ENCODE data around the gene OSER1. TPM values are rescaled to one million over a fixed set of nuclear protein-coding genes. Genes with fewer than 3 reads are reported as not detected.

OSER1 gene
- total RNA-seq, 1 experiment from 2014 or later, result 35.7 TPM

DNA sequence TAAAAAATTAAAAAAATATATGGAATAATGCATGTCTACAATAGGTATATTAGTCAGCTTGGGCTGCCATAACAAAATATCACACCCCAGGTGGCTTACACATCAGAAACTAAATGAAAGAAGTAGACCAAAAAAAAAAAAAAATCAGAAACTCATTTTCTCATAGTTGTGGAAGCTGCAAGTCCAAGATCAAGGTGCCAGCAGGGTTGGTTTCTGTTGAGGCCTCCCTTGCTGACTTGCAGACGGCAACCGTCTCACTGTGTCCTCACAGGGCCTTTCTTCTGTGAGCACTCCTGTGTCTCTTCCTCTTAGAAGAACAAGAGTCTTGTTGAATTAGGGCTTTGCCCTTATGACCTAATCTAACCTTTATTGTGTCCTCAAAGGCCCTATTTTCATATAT, 25.1 kb upstream of the OSER1 start:
- no peak overlapping the region for H2AFZ ChIP-seq (ENCODE audit: low read length)
- no peak overlapping the region for H4K5ac ChIP-seq (ENCODE audit: insufficient read length, low read depth, low read length)
- no CpG with 5 or more reads among the region's 2 CpGs for WGBS (ENCODE audit: extremely low coverage, insufficient read length, low lambda C conversion rate)
- no peak overlapping the region for H3K23ac ChIP-seq (ENCODE audit: insufficient read length, low read depth, low read length)
- Mint-ChIP-seq H3K27me3 (ENCODE audit: low read depth) (no peaks in the 10 kb centered on the region; the same call in 1 of the 2 replicates), H3K4me3 (no peak overlapping the region), H3K27ac (no peak overlapping the region), H3K9me3 (peaks cover 0 to 6% of the 10 kb centered on the region in 2 experiments; a peak in 2 of 5 replicates), H3K4me1 (peaks cover 12 to 24% of the 10 kb centered on the region in 2 experiments), H3K36me3 (ENCODE audit: insufficient read depth in 1 of 3, low read depth in 3 of 3) (peaks cover 0 to 7% (median 0%) of the 10 kb centered on the region in 3 experiments; a peak in 1 of 7 replicates)
- no peak overlapping the region for H3K56ac ChIP-seq (ENCODE audit: insufficient read length, low read depth, low read length)
- no peak overlapping the region for H2AK5ac ChIP-seq (ENCODE audit: insufficient read length, low read length)
- no peaks in the 10 kb centered on the region for H3K79me1 ChIP-seq (ENCODE audit: insufficient read depth, low read depth, low read length, poor library complexity, severe bottlenecking)
- TF ChIP-seq, protein P1, sequence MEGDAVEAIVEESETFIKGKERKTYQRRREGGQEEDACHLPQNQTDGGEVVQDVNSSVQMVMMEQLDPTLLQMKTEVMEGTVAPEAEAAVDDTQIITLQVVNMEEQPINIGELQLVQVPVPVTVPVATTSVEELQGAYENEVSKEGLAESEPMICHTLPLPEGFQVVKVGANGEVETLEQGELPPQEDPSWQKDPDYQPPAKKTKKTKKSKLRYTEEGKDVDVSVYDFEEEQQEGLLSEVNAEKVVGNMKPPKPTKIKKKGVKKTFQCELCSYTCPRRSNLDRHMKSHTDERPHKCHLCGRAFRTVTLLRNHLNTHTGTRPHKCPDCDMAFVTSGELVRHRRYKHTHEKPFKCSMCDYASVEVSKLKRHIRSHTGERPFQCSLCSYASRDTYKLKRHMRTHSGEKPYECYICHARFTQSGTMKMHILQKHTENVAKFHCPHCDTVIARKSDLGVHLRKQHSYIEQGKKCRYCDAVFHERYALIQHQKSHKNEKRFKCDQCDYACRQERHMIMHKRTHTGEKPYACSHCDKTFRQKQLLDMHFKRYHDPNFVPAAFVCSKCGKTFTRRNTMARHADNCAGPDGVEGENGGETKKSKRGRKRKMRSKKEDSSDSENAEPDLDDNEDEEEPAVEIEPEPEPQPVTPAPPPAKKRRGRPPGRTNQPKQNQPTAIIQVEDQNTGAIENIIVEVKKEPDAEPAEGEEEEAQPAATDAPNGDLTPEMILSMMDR (conservative IDR thresholded peaks at IDR 0.05), result no peak
- H4K8ac ChIP-seq (replicated peaks; ENCODE audit: insufficient read length, low read depth, low read length), result no peak overlapping the region
- no peak overlapping the region for H2BK15ac ChIP-seq (ENCODE audit: low read depth, low read length)
- no peak overlapping the region for H3K14ac ChIP-seq (ENCODE audit: insufficient read depth, low read length)
- H3K9me3 ChIP-seq (ENCODE audit: control insufficient read depth, low read depth, low read length), result no peaks in the 10 kb centered on the region
- no peak overlapping the region for H3K4me2 ChIP-seq (ENCODE audit: insufficient read depth, insufficient read length, low read length)
- H2BK12ac ChIP-seq (ENCODE audit: insufficient read length, low read depth, low read length), result no peak overlapping the region
- no peak overlapping the region for H4K91ac ChIP-seq (ENCODE audit: insufficient read length, low read depth, low read length)
- H3T11ph ChIP-seq (ENCODE audit: low read length), result no peak overlapping the region
- H3K9ac ChIP-seq (ENCODE audit: extremely low read depth, insufficient read length, low read length), result no peak overlapping the region
- no peaks in the 10 kb centered on the region for H4K20me1 ChIP-seq (ENCODE audit: control insufficient read depth, insufficient read depth, insufficient read length)
- no peak overlapping the region for H3K4ac ChIP-seq (ENCODE audit: low read depth, low read length)
- no peak overlapping the region for H2BK5ac ChIP-seq (ENCODE audit: insufficient read length, low read length)
- H3K27me3 ChIP-seq (ENCODE audit: insufficient read depth, low read length), result no peaks in the 10 kb centered on the region
- H3K27ac ChIP-seq (ENCODE audit: insufficient read length, low read depth, low read length), result no peak overlapping the region
- 0 out of 2 replicates have a peak, but pooled peaks cover 4% of the 10 kb centered on the region for H3K4me1 ChIP-seq (ENCODE audit: insufficient read depth, low read length)
- no peaks in the 10 kb centered on the region for H3K79me2 ChIP-seq (ENCODE audit: insufficient read depth, low read length)
- no peak overlapping the region for H2BK20ac ChIP-seq (ENCODE audit: low read depth, low read length, poor library complexity, severe bottlenecking)
- H3K18ac ChIP-seq (ENCODE audit: insufficient read length, low read depth, low read length), result no peak overlapping the region
- H2BK120ac ChIP-seq (ENCODE audit: low read depth, low read length, poor library complexity, severe bottlenecking), result no peak overlapping the region
- H3K23me2 ChIP-seq (ENCODE audit: insufficient read length, low read depth, low read length, poor library complexity, severe bottlenecking), result no peaks in the 10 kb centered on the region
- no peak for DNase-seq
